HG02642 (cell line): ENCODE data around the gene STRIP1.
"Not testable (repeated sequence)": the region's sequence is repeated elsewhere in the genome, so short reads cannot be mapped to it uniquely, and the experiment has no call there.

Experiments
- ATAC-seq: cut with Tn5 transposase; IDR thresholded peaks from one replicate; pipeline ENCODE4 v1.9.1; 2021; ENCODE audit warnings: mild to moderate bottlenecking; ENCODE audit not compliant: unreplicated experiment, poor library complexity

STRIP1 gene

GRCh38 chr1:110007046-110007830, 27.2 kb upstream of the STRIP1 start:
- no peak for ATAC-seq

- no peak for ATAC-seq
Measured at GRCh38 chr1:110008971-110009565, 25.4 kb upstream of the STRIP1 start.

- peak; percentile 95 for ATAC-seq
Measured at GRCh38 chr1:110011527-110012041, 22.8 kb upstream of the STRIP1 start.

GRCh38 chr1:110012100-110012780, 22.2 kb upstream of the STRIP1 start:
- ATAC-seq, result peak; percentile 65

GRCh38 chr1:110017792-110018191, 16.6 kb upstream of the STRIP1 start:
- ATAC-seq, result no peak

GRCh38 chr1:110018396-110018795, 16.0 kb upstream of the STRIP1 start:
- ATAC-seq, result no peak

- no peak for ATAC-seq
Measured at GRCh38 chr1:110019770-110020169, 14.7 kb upstream of the STRIP1 start.

- no peak for ATAC-seq
Measured at GRCh38 chr1:110021285-110021684, 13.1 kb upstream of the STRIP1 start.

- no peak for ATAC-seq
Measured at GRCh38 chr1:110024613-110025012, 9.8 kb upstream of the STRIP1 start.

- ATAC-seq, result not testable (repeated sequence)
Measured at GRCh38 chr1:110030687-110031086, 3.7 kb upstream of the STRIP1 start.

- no peak for ATAC-seq
Measured at GRCh38 chr1:110032327-110032726, 2.1 kb upstream of the STRIP1 start.

GRCh38 chr1:110033421-110033820, 1.0 kb upstream of the STRIP1 start:
- no peak for ATAC-seq

GRCh38 chr1:110034040-110034450, 379 bp upstream of the STRIP1 start:
- no peak for ATAC-seq

- no peak for ATAC-seq
Measured at GRCh38 chr1:110035236-110035752, 870 bp downstream of the STRIP1 start.

GRCh38 chr1:110038271-110038670, 3.8 kb downstream of the STRIP1 start:
- ATAC-seq, result no peak

GRCh38 chr1:110039641-110040040, 5.2 kb downstream of the STRIP1 start:
- ATAC-seq, result no peak

- ATAC-seq, result no peak
Measured at GRCh38 chr1:110040548-110040947, 6.1 kb downstream of the STRIP1 start.

- ATAC-seq, result no peak
Measured at GRCh38 chr1:110043016-110043415, 8.6 kb downstream of the STRIP1 start.

- no peak for ATAC-seq
Measured at GRCh38 chr1:110047463-110047862, 13.0 kb downstream of the STRIP1 start.

- no peak for ATAC-seq
Measured at GRCh38 chr1:110048240-110048639, 13.8 kb downstream of the STRIP1 start.
